ENCODE data around the gene LIN7C. TPM values are rescaled to one million over a fixed set of nuclear protein-coding genes. Genes with fewer than 3 reads are reported as not detected.

The LIN7C gene, protein sequence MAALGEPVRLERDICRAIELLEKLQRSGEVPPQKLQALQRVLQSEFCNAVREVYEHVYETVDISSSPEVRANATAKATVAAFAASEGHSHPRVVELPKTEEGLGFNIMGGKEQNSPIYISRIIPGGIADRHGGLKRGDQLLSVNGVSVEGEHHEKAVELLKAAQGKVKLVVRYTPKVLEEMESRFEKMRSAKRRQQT
- total RNA-seq (2014; rRNA removed; shearing (Covaris generic)) (19.7 and 22.7 TPM in 2 replicates), total RNA-seq (2022) (31.6 and 34.6 TPM in 2 replicates), Bru-seq, nascent RNA (percentile 90 among the genes with signal in this experiment), BruChase-seq, experiment 1, labeled RNA remaining after a 6-hour chase (percentile 98 among the genes with signal in this experiment), BruChase-seq, experiment 2, labeled RNA remaining after a 2-hour chase (percentile 98 among the genes with signal in this experiment)
- long read RNA-seq, full-length matches to known transcripts: 205 of 231 reads
- long read RNA-seq, partial matches to known transcripts: 12 of 231 reads
- long read RNA-seq, other reads (novel, unspliced or antisense): 14 of 231 reads

DNA sequence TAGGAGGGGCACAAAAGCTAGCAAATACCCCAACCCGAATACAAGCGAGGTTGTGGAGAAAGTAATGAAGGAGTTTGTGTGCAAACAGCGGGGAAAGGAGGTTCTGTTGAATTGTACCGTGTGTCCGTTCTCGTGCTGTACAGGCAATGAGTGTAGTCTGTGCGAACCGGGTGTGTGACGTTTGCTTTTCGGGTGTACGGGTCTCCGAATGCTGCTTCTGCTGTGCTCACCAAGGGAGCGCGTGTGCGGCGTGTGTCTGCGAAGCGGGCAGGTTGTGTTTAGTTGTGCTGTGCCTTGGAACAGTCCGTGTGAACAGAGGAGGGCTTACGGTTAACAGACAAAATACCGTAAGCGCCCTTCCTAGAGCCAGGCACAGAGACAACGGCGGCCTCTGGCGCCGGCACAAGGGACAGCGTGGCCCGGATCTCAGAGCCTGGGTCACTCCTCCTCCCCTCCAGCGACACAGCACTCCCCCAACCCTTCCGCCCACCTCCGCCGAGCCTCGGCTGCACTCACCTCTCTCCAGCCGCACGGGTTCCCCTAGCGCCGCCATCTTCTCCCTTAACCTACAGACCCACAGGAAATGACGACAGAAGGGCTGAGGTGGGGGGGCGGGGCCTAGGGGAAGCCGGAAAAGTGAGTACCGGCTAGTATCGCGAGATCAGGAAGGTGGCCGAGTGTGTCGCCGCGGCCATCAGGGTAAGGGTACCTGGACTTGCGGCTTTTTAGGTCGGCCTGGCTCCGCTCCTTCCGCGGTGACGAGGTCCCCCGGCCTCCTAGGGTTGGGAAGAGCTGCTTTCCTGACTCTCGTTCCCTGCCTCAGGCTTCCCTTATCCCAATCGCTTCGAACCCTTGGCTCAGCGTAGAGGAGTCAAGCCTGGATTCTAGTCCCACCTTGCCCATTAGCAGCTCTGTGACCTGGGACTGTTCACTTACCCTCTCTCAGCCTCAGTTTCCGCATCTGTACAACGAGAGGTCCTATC, at the start of gene LIN7C:
Gene LIN7C, minus strand, starts transcription at position 570 of the 983 bp plus-strand sequence. Its CDS starts 17 bp downstream, at position 553.
- H3K4me1 ChIP-seq (ENCODE audit: insufficient read depth, low read length, poor library complexity, severe bottlenecking): peaks cover 21% of the 10 kb centered on the region
- POLR2A ChIA-PET: interaction anchor here (0.5 to 1.0 kb wide), 3 partner anchors 10 to 648 kb away, joined by 3 to 4 read pairs (median 3); no protein-coding TSS in a partner anchor

DNA sequence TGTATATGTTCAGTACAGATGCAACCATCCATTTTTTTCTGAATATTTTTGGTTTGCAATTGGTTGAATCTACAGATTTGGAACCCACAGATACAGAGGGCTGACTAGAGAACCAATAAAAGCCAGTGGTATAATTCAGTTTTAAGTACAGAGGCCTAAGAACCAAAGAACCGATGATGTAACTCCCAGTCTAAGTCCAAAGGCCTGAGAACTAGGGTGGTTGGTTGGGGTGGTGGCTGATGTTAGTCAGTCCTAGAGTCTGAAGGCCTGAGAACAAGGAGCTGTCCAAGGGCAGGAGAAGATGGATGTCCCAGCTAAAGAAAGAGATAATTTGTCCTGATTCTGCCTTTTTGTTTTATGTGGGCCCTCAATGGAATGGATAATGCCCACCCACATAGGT, 48.7 kb upstream of the LIN7C start:
- H3K9me3 ChIP-seq (ENCODE audit: low read length): no peaks in the 10 kb centered on the region

More for the DNA sequence above, at the start of gene LIN7C:
- Histone ChIP-seq H3K79me2 (ENCODE audit: insufficient read depth, low read depth, low read length) (peaks cover 58% of the 10 kb centered on the region), H3K36me3 (ENCODE audit: insufficient read depth, low read length) (peaks cover 25% of the 10 kb centered on the region), H3K9me2 (ENCODE audit: insufficient read depth, low read length) (no peaks in the 10 kb centered on the region), H3K27ac (ENCODE audit: low read depth, low read length, poor library complexity, severe bottlenecking) (peak within 1 kb of the TSS; percentile 78), H3K4me2 (ENCODE audit: low read length) (peak within 1 kb of the TSS; percentile 92), H3K4me3 (ENCODE audit: low read depth, low read length, poor library complexity, severe bottlenecking) (peak within 1 kb of the TSS; percentile 97), H2AFZ (ENCODE audit: low read length) (peak within 1 kb of the TSS; percentile 95), H4K20me1 (ENCODE audit: insufficient read depth, low read length) (0 out of 2 replicates have a peak, but pooled peaks cover 9% of the 10 kb centered on the region), H3K9me3 (ENCODE audit: low read length) (no peaks in the 10 kb centered on the region)
- DNase-seq (ENCODE audit: low spot score): peak; percentile 97
- CTCF ChIA-PET (ENCODE audit: unreplicated experiment): no interaction called here
- intact Hi-C loops (cut with micrococcal nuclease; ENCODE audit: unreplicated experiment): loop anchor here (1.0 to 10.0 kb wide), 5 partner anchors 94 to 1372 kb away; partner anchors contain the start of genes CCDC34, KIF18A and METTL15
- BruUV-seq (replicated peaks): TSS peak; percentile 80
- TF ChIP-seq EZH2phosphoT487 (IDR thresholded peaks at IDR 0.05; ENCODE audit: borderline replicate concordance, low read depth, low read length): no peak
- TF ChIP-seq, protein P1, sequence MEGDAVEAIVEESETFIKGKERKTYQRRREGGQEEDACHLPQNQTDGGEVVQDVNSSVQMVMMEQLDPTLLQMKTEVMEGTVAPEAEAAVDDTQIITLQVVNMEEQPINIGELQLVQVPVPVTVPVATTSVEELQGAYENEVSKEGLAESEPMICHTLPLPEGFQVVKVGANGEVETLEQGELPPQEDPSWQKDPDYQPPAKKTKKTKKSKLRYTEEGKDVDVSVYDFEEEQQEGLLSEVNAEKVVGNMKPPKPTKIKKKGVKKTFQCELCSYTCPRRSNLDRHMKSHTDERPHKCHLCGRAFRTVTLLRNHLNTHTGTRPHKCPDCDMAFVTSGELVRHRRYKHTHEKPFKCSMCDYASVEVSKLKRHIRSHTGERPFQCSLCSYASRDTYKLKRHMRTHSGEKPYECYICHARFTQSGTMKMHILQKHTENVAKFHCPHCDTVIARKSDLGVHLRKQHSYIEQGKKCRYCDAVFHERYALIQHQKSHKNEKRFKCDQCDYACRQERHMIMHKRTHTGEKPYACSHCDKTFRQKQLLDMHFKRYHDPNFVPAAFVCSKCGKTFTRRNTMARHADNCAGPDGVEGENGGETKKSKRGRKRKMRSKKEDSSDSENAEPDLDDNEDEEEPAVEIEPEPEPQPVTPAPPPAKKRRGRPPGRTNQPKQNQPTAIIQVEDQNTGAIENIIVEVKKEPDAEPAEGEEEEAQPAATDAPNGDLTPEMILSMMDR (conservative IDR thresholded peaks at IDR 0.05; ENCODE audit: low read length): peak; percentile 39

More for the DNA sequence above, 48.7 kb upstream of the LIN7C start:
- H3K4me2 ChIP-seq (ENCODE audit: low read length): no peak overlapping the region
- no peaks in the 10 kb centered on the region for H3K79me2 ChIP-seq (ENCODE audit: insufficient read depth, low read depth, low read length)
- intact Hi-C loops (cut with micrococcal nuclease; ENCODE audit: unreplicated experiment): no loop called here
- TF ChIP-seq, protein P1 (conservative IDR thresholded peaks at IDR 0.05; ENCODE audit: low read length): no peak
- no peak for TF ChIP-seq EZH2phosphoT487 (IDR thresholded peaks at IDR 0.05; ENCODE audit: borderline replicate concordance, low read depth, low read length)
- CTCF ChIA-PET (ENCODE audit: unreplicated experiment): no interaction called here
- H4K20me1 ChIP-seq (ENCODE audit: insufficient read depth, low read length): no peaks in the 10 kb centered on the region
- H3K9me2 ChIP-seq (ENCODE audit: insufficient read depth, low read length): 0 out of 2 replicates have a peak, but pooled peaks cover 3% of the 10 kb centered on the region
- BruUV-seq (replicated peaks): no TSS peak
- H2AFZ ChIP-seq (ENCODE audit: low read length): no peak overlapping the region
- no peak for DNase-seq (ENCODE audit: low spot score)
- H3K4me1 ChIP-seq (ENCODE audit: insufficient read depth, low read length, poor library complexity, severe bottlenecking): no peaks in the 10 kb centered on the region
- no peak overlapping the region for H3K27ac ChIP-seq (ENCODE audit: low read depth, low read length, poor library complexity, severe bottlenecking)
- H3K4me3 ChIP-seq (ENCODE audit: low read depth, low read length, poor library complexity, severe bottlenecking): no peak overlapping the region
- POLR2A ChIA-PET: no interaction called here
- H3K36me3 ChIP-seq (ENCODE audit: insufficient read depth, low read length): no peaks in the 10 kb centered on the region
